Left colon (tissue), 2 donors: ENCODE data around the gene HDAC7. TPM values are rescaled to one million over a fixed set of nuclear protein-coding genes. Genes with fewer than 3 reads are reported as not detected.

Source experiments
- ATAC-seq: fragments of 200-7000 bp; cut with Tn5 transposase; one replicate; pipeline ENCODE4 v1.9.1; 2020; ENCODE audit warnings: mild to moderate bottlenecking, moderate library complexity
- DNase-seq, 2 donors: peaks; one replicate each; pipeline ENCODE4 v3.0.0-alpha.2; 2020
- intact Hi-C, 2 donors: fragments of 100-400 bp; cut with DNase I in 1 of 2; cut with micrococcal nuclease in 1 of 2; formaldehyde crosslinking; loops; one replicate each; pipeline versions ENCODE4 v1.11.2 to v1.14.0; 2022; cut with DNase I, micrococcal nuclease
- total RNA-seq, 2 donors: library from RNA; stranded (reverse); fragmentation: NEBNext Ultra II Directional; extraction: Animal tissue kit (Norgen Biotek cat#: 25700); gene quantifications; one replicate each; pipeline ENCODE4 v1.2.1, GENCODE V29; 2021
- donor health status: DM: no; HTN: no; CAD: no.
- donor health status: DM: yes; HTN: yes; CAD: no.

The HDAC7 gene
- total RNA-seq, 2 donors from 2014 or later = 21.6 to 25.6 TPM

GRCh38 chr12:47762850-47763465 lies 56.7 kb downstream of the HDAC7 start:
- intact Hi-C loops = no loop called here
- DNase-seq = no peak
- no peak for ATAC-seq

- intact Hi-C loops = no loop called here
- peak; percentile 88 to 89 for DNase-seq
- ATAC-seq = peak; percentile 77
Observed at GRCh38 chr12:47758834-47759690, 60.6 kb downstream of the HDAC7 start, which contains the start of gene RAPGEF3. RAPGEF3 (minus strand) TSS chr12:47758880; CDS start chr12:47758556, 324 bp downstream.

- intact Hi-C loops = no loop called here
- DNase-seq (no peak), ATAC-seq (no peak)
Observed at GRCh38 chr12:47758584-47758833, 61.2 kb downstream of the HDAC7 start.

- DNase-seq (no peak), ATAC-seq (no peak)
- intact Hi-C loops = no loop called here
Observed at GRCh38 chr12:47757840-47758583, 61.7 kb downstream of the HDAC7 start.

- DNase-seq (no peak), ATAC-seq (no peak)
- intact Hi-C loops = no loop called here
Observed at GRCh38 chr12:47757364-47757839, 62.3 kb downstream of the HDAC7 start.

- DNase-seq (peak; percentile 79 to 86), ATAC-seq (peak; percentile 54)
- intact Hi-C loops = no loop called here
Observed at GRCh38 chr12:47755655-47756562, 63.8 kb downstream of the HDAC7 start.

GRCh38 chr12:47754881-47755280 lies 64.8 kb downstream of the HDAC7 start:
- DNase-seq (peak; percentile 86 to 91), ATAC-seq (peak; percentile 75)
- intact Hi-C loops = no loop called here

- no peak for ATAC-seq
- intact Hi-C loops = no loop called here
- no peak for DNase-seq
Observed at GRCh38 chr12:47754126-47754525, 65.6 kb downstream of the HDAC7 start.

- intact Hi-C loops = no loop called here
- peak; percentile 72 for ATAC-seq
- DNase-seq = peak; percentile 71 to 87
Observed at GRCh38 chr12:47753021-47754001, 66.4 kb downstream of the HDAC7 start.

- no peak for DNase-seq
- no peak for ATAC-seq
- intact Hi-C loops = no loop called here
Observed at GRCh38 chr12:47752552-47752951, 67.2 kb downstream of the HDAC7 start.

GRCh38 chr12:47752121-47752520 lies 67.6 kb downstream of the HDAC7 start:
- ATAC-seq = no peak
- intact Hi-C loops = no loop called here
- DNase-seq = no peak

GRCh38 chr12:47751561-47751960 lies 68.1 kb downstream of the HDAC7 start:
- ATAC-seq = no peak
- intact Hi-C loops = no loop called here
- DNase-seq = no peak

- DNase-seq (no peak), ATAC-seq (no peak)
Observed at GRCh38 chr12:47750916-47751470, 68.7 kb downstream of the HDAC7 start.

GRCh38 chr12:47750229-47750798 lies 69.4 kb downstream of the HDAC7 start:
- ATAC-seq (no peak), DNase-seq (no peak)
- intact Hi-C loops = no loop called here

More at GRCh38 chr12:47750916-47751470, 68.7 kb downstream of the HDAC7 start:
- intact Hi-C loops = no loop called here

GRCh38 chr12:47748899-47749298 lies 70.8 kb downstream of the HDAC7 start:
- ATAC-seq = no peak
- DNase-seq = no peak
- intact Hi-C loops = no loop called here

- intact Hi-C loops = no loop called here
- DNase-seq = no peak
- ATAC-seq = no peak
Observed at GRCh38 chr12:47748507-47748828, 71.2 kb downstream of the HDAC7 start.
